ENCODE measurements around the gene CTTN. TPM values are rescaled to one million over a fixed set of nuclear protein-coding genes. Genes with fewer than 3 reads are reported as not detected.

Gene CTTN
- total RNA-seq, 1 donor from 2014 or later: 296 TPM

GRCh38 chr11:70423523-70424505 lies 25.5 kb downstream of the CTTN start:
- DNase-seq: no peak
- Mint-ChIP-seq H3K4me3 (ENCODE audit: unreplicated experiment) (peak overlapping the region; percentile 42), H3K4me1 (ENCODE audit: low read depth, unreplicated experiment) (peaks cover 23% of the 10 kb centered on the region), H3K27me3 (ENCODE audit: unreplicated experiment) (peaks cover 12% of the 10 kb centered on the region), H3K36me3 (ENCODE audit: unreplicated experiment) (peaks cover 4% of the 10 kb centered on the region), H3K27ac (ENCODE audit: unreplicated experiment) (peak overlapping the region; percentile 73), H3K9me3 (ENCODE audit: unreplicated experiment) (peaks cover 11% of the 10 kb centered on the region)
- TF ChIP-seq, protein P1, sequence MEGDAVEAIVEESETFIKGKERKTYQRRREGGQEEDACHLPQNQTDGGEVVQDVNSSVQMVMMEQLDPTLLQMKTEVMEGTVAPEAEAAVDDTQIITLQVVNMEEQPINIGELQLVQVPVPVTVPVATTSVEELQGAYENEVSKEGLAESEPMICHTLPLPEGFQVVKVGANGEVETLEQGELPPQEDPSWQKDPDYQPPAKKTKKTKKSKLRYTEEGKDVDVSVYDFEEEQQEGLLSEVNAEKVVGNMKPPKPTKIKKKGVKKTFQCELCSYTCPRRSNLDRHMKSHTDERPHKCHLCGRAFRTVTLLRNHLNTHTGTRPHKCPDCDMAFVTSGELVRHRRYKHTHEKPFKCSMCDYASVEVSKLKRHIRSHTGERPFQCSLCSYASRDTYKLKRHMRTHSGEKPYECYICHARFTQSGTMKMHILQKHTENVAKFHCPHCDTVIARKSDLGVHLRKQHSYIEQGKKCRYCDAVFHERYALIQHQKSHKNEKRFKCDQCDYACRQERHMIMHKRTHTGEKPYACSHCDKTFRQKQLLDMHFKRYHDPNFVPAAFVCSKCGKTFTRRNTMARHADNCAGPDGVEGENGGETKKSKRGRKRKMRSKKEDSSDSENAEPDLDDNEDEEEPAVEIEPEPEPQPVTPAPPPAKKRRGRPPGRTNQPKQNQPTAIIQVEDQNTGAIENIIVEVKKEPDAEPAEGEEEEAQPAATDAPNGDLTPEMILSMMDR (IDR thresholded peaks at IDR 0.05; ENCODE audit: partially characterized antibody, unreplicated experiment): no peak

DNA sequence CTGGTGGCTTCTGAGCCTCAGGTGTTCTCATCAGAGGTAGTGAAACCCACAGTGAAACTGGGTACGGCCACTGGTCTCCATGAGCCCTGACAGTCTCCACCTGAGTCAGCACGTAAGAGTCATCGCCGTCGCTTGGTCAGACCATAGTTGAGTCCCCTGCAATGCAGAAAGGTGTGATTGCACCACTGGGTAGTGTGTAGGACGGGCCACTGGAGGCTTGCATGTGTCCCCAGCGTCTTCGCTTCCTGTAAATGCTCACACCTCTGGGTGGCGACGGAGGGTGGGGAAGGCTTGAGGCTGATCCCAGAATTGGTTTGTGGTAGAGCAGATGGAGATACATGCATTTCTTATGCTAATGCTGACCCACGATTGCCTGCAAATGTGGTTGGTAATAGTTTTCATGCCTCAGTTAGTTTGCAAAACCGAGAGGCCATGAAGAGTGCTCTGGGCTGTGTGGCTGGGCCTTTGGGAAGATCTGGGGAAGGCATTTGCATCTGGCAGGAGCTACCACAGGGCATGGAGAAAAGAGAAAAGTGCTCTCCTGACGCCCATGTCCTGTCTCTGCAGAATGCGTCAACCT lies 26.5 kb downstream of the CTTN start:
- Mint-ChIP-seq H3K9me3 (ENCODE audit: unreplicated experiment) (peaks cover 11% of the 10 kb centered on the region), H3K27ac (ENCODE audit: unreplicated experiment) (peak overlapping the region; percentile 94), H3K27me3 (ENCODE audit: unreplicated experiment) (peaks cover 12% of the 10 kb centered on the region), H3K36me3 (ENCODE audit: unreplicated experiment) (peaks cover 4% of the 10 kb centered on the region), H3K4me1 (ENCODE audit: low read depth, unreplicated experiment) (peaks cover 24% of the 10 kb centered on the region), H3K4me3 (ENCODE audit: unreplicated experiment) (no peak overlapping the region)
- no peak for DNase-seq
- TF ChIP-seq, protein P1 (IDR thresholded peaks at IDR 0.05; ENCODE audit: partially characterized antibody, unreplicated experiment): no peak

- Mint-ChIP-seq H3K27me3 (ENCODE audit: unreplicated experiment) (peaks cover 16% of the 10 kb centered on the region), H3K9me3 (ENCODE audit: unreplicated experiment) (peaks cover 14% of the 10 kb centered on the region), H3K4me1 (ENCODE audit: low read depth, unreplicated experiment) (peaks cover 27% of the 10 kb centered on the region), H3K27ac (ENCODE audit: unreplicated experiment) (peak overlapping the region; percentile 55), H3K4me3 (ENCODE audit: unreplicated experiment) (no peak overlapping the region), H3K36me3 (ENCODE audit: unreplicated experiment) (no peaks in the 10 kb centered on the region)
- TF ChIP-seq, protein P1 (IDR thresholded peaks at IDR 0.05; ENCODE audit: partially characterized antibody, unreplicated experiment): no peak
- DNase-seq: no peak
Measured at GRCh38 chr11:70427436-70427835, 29.1 kb downstream of the CTTN start.

GRCh38 chr11:70428701-70429427 lies 30.5 kb downstream of the CTTN start:
- Mint-ChIP-seq H3K4me1 (ENCODE audit: low read depth, unreplicated experiment) (peaks cover 20% of the 10 kb centered on the region), H3K9me3 (ENCODE audit: unreplicated experiment) (peaks cover 14% of the 10 kb centered on the region), H3K27me3 (ENCODE audit: unreplicated experiment) (peaks cover 9% of the 10 kb centered on the region), H3K4me3 (ENCODE audit: unreplicated experiment) (no peak overlapping the region), H3K27ac (ENCODE audit: unreplicated experiment) (peak overlapping the region; percentile 28), H3K36me3 (ENCODE audit: unreplicated experiment) (no peaks in the 10 kb centered on the region)
- DNase-seq: no peak
- TF ChIP-seq, protein P1 (IDR thresholded peaks at IDR 0.05; ENCODE audit: partially characterized antibody, unreplicated experiment): no peak

Data from glutamatergic neuron (in vitro differentiated cells).